IPS DF 6.9 (cell line): ENCODE data around the gene ZNF688.
A peak's percentile ranks its signal among the peaks of the same experiment; 100 is the strongest.
"Not testable (repeated sequence)": the region's sequence is repeated elsewhere in the genome, so short reads cannot be mapped to it uniquely, and the experiment has no call there.

Experiments
- DNase-seq: peaks from one replicate; pipeline ENCODE4 v3.0.0-alpha.2; 2013; ENCODE audit warnings: low read depth, low spot score
- H3K27ac ChIP-seq: one replicate; pipeline ENCODE4 v1.5.1; 2013; ENCODE audit warnings: low read length, control low read depth
- H3K27me3 ChIP-seq: 2 replicates; pipeline ENCODE4 v1.6.1; 2013; ENCODE audit warnings: mild to moderate bottlenecking, low read length; ENCODE audit not compliant: control insufficient read depth, insufficient read depth
- H3K36me3 ChIP-seq: 2 replicates; pipeline ENCODE4 v1.6.1; 2013; ENCODE audit warnings: low read length; ENCODE audit not compliant: control insufficient read depth, insufficient read depth
- H3K4me1 ChIP-seq: 2 replicates; pipeline ENCODE4 v1.6.1; 2013; ENCODE audit warnings: low read length; ENCODE audit not compliant: control insufficient read depth, insufficient read depth
- H3K4me3 ChIP-seq: 2 replicates; pipeline ENCODE4 v1.5.1; 2013; ENCODE audit warnings: mild to moderate bottlenecking, low read length
- H3K9me3 ChIP-seq: 2 replicates; pipeline ENCODE4 v1.6.1; 2013; ENCODE audit warnings: low read length, inconsistent platforms; ENCODE audit not compliant: control insufficient read depth, insufficient read depth
- WGBS: extraction: QIAGEN DNeasy Blood & Tissue Kit; methylation state at CpG from one replicate; pipeline ENCODE4 v1.1.7; 2013; ENCODE audit warnings: mixed read lengths, missing lambda C conversion rate; ENCODE audit not compliant: insufficient read length, insufficient coverage; 5-methylcytosine and 5-hydroxymethylcytosine counted together

ZNF688 gene

GRCh38 chr16:30525844-30526136 is 45.7 kb downstream of the ZNF688 start:
- no CpG with 5 or more reads among the region's 4 CpGs for WGBS
- no peaks in the 10 kb centered on the region for H3K27me3 ChIP-seq
- peaks cover 7% of the 10 kb centered on the region; the same call in 1 of the 2 replicates for H3K36me3 ChIP-seq
- peak overlapping the region; percentile 89; the same call in 1 of the 2 replicates for H3K4me3 ChIP-seq
- DNase-seq: no peak
- no peaks in the 10 kb centered on the region for H3K4me1 ChIP-seq
- no peaks in the 10 kb centered on the region for H3K9me3 ChIP-seq
- H3K27ac ChIP-seq: no peak overlapping the region

- Histone ChIP-seq H3K27me3 (no peaks in the 10 kb centered on the region), H3K27ac (no peak overlapping the region), H3K4me1 (no peaks in the 10 kb centered on the region), H3K36me3 (peaks cover 7% of the 10 kb centered on the region; the same call in 1 of the 2 replicates), H3K4me3 (no peak overlapping the region), H3K9me3 (no peaks in the 10 kb centered on the region)
- no CpG with 5 or more reads among the region's 60 CpGs for WGBS
- no peak for DNase-seq
These were observed 46.6 kb downstream of the ZNF688 start for GRCh38 chr16:30524575-30525568.

GRCh38 chr16:30523768-30524574 is 47.5 kb downstream of the ZNF688 start:
- Histone ChIP-seq H3K27me3 (no peaks in the 10 kb centered on the region), H3K27ac (no peak overlapping the region), H3K36me3 (peaks cover 7% of the 10 kb centered on the region; the same call in 1 of the 2 replicates), H3K4me1 (no peaks in the 10 kb centered on the region), H3K9me3 (no peaks in the 10 kb centered on the region), H3K4me3 (no peak overlapping the region)
- no CpG with 5 or more reads among the region's 26 CpGs for WGBS
- DNase-seq: no peak

- DNase-seq, H3K4me3 ChIP-seq, H3K27me3 ChIP-seq, H3K4me1 ChIP-seq, H3K36me3 ChIP-seq, H3K9me3 ChIP-seq, H3K27ac ChIP-seq: not testable (repeated sequence)
- no CpG with 5 or more reads among the region's 12 CpGs for WGBS
These were observed 48.6 kb downstream of the ZNF688 start for GRCh38 chr16:30522702-30523463.

GRCh38 chr16:30521873-30522641 is 49.5 kb downstream of the ZNF688 start:
- H3K4me1 ChIP-seq: no peaks in the 10 kb centered on the region
- H3K27me3 ChIP-seq: no peaks in the 10 kb centered on the region
- no peak overlapping the region for H3K27ac ChIP-seq
- no peak overlapping the region for H3K4me3 ChIP-seq
- WGBS: no CpG with 5 or more reads among the region's 11 CpGs
- peaks cover 7% of the 10 kb centered on the region; the same call in 1 of the 2 replicates for H3K36me3 ChIP-seq
- no peak for DNase-seq
- no peaks in the 10 kb centered on the region for H3K9me3 ChIP-seq

- H3K27me3 ChIP-seq: no peaks in the 10 kb centered on the region
- H3K27ac ChIP-seq: no peak overlapping the region
- peaks cover 7% of the 10 kb centered on the region; the same call in 1 of the 2 replicates for H3K36me3 ChIP-seq
- no peak for DNase-seq
- H3K4me3 ChIP-seq: no peak overlapping the region
- WGBS: no CpG with 5 or more reads among the region's 7 CpGs
- no peaks in the 10 kb centered on the region for H3K9me3 ChIP-seq
- no peaks in the 10 kb centered on the region for H3K4me1 ChIP-seq
These were observed 50.0 kb downstream of the ZNF688 start for GRCh38 chr16:30521476-30521872.
